Measurements from ENCODE around the gene DISP3.
A peak's percentile ranks its signal among the peaks of the same experiment; 100 is the strongest.

GRCh38 chr1:11534846-11535245, 55.9 kb downstream of the DISP3 start:
- TF ChIP-seq, protein P1, sequence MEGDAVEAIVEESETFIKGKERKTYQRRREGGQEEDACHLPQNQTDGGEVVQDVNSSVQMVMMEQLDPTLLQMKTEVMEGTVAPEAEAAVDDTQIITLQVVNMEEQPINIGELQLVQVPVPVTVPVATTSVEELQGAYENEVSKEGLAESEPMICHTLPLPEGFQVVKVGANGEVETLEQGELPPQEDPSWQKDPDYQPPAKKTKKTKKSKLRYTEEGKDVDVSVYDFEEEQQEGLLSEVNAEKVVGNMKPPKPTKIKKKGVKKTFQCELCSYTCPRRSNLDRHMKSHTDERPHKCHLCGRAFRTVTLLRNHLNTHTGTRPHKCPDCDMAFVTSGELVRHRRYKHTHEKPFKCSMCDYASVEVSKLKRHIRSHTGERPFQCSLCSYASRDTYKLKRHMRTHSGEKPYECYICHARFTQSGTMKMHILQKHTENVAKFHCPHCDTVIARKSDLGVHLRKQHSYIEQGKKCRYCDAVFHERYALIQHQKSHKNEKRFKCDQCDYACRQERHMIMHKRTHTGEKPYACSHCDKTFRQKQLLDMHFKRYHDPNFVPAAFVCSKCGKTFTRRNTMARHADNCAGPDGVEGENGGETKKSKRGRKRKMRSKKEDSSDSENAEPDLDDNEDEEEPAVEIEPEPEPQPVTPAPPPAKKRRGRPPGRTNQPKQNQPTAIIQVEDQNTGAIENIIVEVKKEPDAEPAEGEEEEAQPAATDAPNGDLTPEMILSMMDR (IDR thresholded peaks at IDR 0.05; ENCODE audit: borderline replicate concordance, extremely low read depth, low read length, poor library complexity, severe bottlenecking): peak; percentile 18
- TF ChIP-seq EZH2 (IDR thresholded peaks at IDR 0.05; ENCODE audit: borderline replicate concordance, low read depth, low read length, severe bottlenecking): no peak

Data from DND-41 (cell line).